IPS-20b (cell line): ENCODE data around the gene TSPEAR.
A peak's percentile ranks its signal among the peaks of the same experiment; 100 is the strongest.

ENCODE experiments used
- H3K27ac ChIP-seq: one replicate; pipeline ENCODE4 v1.5.1; 2013; ENCODE audit warnings: low read length
- H3K27me3 ChIP-seq: 2 replicates; pipeline ENCODE4 v1.6.1; 2013; ENCODE audit warnings: mild to moderate bottlenecking, low read length, inconsistent platforms; ENCODE audit not compliant: insufficient read depth
- H3K36me3 ChIP-seq: 2 replicates; pipeline ENCODE4 v1.6.1; 2013; ENCODE audit warnings: low read depth, mild to moderate bottlenecking, inconsistent platforms, low read length, moderate library complexity; ENCODE audit not compliant: insufficient read depth
- H3K4me1 ChIP-seq: 2 replicates; pipeline ENCODE4 v1.6.1; 2013; ENCODE audit warnings: mild to moderate bottlenecking, control low read depth, inconsistent platforms, low read length, moderate library complexity; ENCODE audit not compliant: insufficient read depth
- H3K4me3 ChIP-seq: 2 replicates; pipeline ENCODE4 v1.5.1; 2013; ENCODE audit warnings: mild to moderate bottlenecking, low read length, inconsistent platforms
- H3K9ac ChIP-seq: 2 replicates; pipeline ENCODE4 v1.6.1; 2013; ENCODE audit warnings: low read depth, mild to moderate bottlenecking, inconsistent platforms, low read length, moderate library complexity
- H3K9me3 ChIP-seq: 2 replicates; pipeline ENCODE4 v1.6.1; 2013; ENCODE audit warnings: mild to moderate bottlenecking, low read depth, low read length, inconsistent platforms; ENCODE audit not compliant: insufficient read depth

Gene TSPEAR

DNA sequence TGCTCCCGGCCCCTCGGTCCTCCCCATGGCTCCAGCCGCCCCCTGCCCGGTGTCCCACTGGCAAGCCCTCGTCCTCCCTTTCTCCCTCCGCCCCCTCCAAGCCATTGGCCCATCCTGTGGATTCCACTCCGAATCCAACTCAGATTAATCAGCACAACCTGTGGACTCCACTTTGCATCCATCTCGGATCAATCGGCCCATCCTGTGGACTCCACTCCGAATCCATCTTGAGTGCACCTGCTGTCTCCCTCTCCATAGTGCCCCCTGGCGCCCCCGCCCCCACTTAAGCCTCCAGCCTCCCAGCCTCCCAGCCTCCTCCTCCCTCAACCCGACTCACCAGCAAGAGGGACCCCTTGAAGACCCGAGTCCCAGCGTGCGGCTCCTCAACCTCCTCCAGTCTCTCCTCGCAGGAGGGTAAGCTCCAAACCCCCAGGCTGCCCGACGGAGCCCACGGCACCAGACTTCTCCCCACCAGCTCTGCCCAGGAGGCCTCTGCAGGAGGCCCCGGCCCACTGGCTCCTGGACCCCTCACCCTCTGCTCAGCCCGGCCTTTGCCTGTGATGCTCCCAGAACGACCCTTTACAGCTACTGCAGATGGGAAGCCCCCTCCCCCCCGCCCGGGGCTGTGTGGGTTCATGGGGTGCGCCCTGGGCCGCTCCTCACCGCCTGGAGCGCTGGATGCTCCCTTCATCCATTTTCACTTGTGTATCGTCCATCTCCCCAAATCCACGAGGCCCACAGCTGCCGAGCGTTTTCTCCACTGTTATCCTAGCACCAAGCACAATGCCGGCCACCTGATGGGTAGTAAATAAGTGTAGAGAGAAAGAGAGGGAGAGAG lies 40.6 kb upstream of the TSPEAR start:
- H3K4me3 ChIP-seq = no peak overlapping the region
- no peaks in the 10 kb centered on the region for H3K36me3 ChIP-seq
- H3K9ac ChIP-seq = no peak overlapping the region
- H3K9me3 ChIP-seq = no peaks in the 10 kb centered on the region
- no peak overlapping the region for H3K27ac ChIP-seq
- peaks cover 9% of the 10 kb centered on the region; the same call in 1 of the 2 replicates for H3K27me3 ChIP-seq
- H3K4me1 ChIP-seq = peaks cover 14% of the 10 kb centered on the region; the same call in 1 of the 2 replicates

DNA sequence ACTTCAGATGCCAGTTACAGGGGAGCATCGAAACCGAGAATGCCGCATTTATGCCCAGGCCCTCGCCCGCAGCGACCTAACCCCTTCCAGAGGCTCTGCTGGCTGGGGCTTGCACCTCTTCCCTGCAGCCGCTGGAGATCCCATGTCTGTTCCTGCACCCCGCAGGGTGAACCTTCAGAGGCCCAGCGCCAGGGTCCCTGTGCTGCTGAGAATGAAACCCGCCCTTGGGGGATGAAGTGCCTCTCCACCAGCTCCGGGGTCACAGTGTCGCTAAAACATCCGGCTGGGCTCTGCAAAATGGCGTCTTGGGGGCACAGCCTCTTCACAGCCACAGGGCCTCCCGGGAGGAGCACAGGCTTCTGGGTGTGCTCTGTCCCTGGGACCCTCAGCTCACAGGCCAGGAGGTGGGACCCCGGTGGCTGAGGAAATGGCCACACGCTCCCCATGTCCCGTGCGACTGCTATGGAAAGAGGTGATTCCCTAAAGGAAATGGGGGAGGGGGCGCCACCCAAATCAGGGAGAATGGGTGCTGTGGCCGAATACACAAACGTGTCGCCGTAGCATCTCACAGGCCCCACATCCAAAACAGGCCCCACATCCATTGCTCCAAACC lies 39.9 kb upstream of the TSPEAR start:
- Histone ChIP-seq H3K27ac (no peak overlapping the region), H3K9ac (no peak overlapping the region), H3K4me3 (no peak overlapping the region), H3K9me3 (no peaks in the 10 kb centered on the region), H3K27me3 (peaks cover 9% of the 10 kb centered on the region; the same call in 1 of the 2 replicates), H3K4me1 (peaks cover 14% of the 10 kb centered on the region; the same call in 1 of the 2 replicates), H3K36me3 (no peaks in the 10 kb centered on the region)

DNA sequence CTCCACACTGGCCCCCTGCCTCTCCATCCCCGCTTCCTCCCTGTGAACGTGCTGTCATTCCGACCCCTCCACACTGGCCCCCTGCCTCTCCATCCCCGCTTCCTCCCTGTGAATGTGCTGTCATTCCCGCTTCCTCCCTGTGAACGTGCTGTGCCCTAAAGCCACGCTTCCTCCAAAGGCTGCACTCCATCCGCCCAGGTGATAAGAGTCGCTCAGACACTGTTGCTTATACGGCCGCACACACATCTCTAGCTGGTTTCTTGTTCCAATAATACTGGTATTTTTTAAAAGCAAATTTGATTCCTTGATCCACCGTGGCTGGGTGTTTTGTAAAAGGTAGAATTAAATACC lies 39.3 kb upstream of the TSPEAR start:
- Histone ChIP-seq H3K9ac (no peak overlapping the region), H3K9me3 (no peaks in the 10 kb centered on the region; the same call in 1 of the 2 replicates), H3K27me3 (peaks cover 9% of the 10 kb centered on the region; the same call in 1 of the 2 replicates), H3K4me3 (no peak overlapping the region), H3K27ac (no peak overlapping the region), H3K36me3 (no peaks in the 10 kb centered on the region), H3K4me1 (peaks cover 14% of the 10 kb centered on the region; the same call in 1 of the 2 replicates)

DNA sequence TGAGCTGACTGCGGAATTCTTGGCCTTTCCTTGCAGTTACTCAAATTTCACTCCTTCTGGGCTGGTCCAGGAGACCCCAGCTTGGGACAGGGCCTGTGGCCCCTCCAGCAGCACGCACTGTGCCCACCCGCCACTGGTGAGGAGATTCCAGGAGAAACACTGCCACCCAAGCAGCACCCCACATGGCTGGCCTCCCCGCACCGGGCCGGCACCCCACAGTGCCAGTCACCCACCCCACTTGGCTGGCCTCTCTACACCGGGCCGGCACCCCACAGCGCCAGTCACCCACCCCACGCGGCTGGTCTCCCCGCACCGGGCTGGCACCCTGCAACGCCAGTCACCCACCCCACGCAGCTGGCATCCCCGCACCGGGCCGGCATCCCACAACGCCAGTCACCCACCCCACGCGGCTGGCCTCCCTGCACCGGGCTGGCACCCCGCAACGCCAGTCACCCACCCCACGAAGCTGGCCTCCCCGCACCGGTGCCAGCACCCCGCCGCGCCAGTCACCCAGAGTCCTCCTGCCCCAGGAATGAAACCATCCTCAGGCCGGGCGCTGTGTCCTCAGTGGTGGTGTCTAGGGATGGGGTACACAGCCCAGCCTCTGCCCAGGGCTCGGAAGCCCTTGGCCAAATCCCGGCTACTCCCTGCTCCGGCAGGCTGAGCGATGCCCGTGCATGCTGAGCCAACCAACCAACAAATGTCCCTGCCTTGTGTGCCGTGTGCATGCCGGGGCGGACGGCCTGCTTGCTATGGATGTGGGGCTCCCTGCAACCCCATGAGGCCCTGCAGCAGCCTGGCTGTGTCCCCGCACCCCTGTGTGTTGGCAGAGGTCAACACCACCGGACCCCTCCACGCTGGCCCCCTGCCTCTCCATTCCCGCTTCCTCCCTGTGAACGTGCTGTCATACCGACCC lies 38.6 kb upstream of the TSPEAR start:
- H3K9ac ChIP-seq = peak overlapping the region; percentile 74; the same call in 1 of the 2 replicates
- no peaks in the 10 kb centered on the region for H3K36me3 ChIP-seq
- no peaks in the 10 kb centered on the region; the same call in 1 of the 2 replicates for H3K9me3 ChIP-seq
- H3K4me1 ChIP-seq = peaks cover 14% of the 10 kb centered on the region; the same call in 1 of the 2 replicates
- no peak overlapping the region for H3K27ac ChIP-seq
- H3K4me3 ChIP-seq = no peak overlapping the region
- peaks cover 9% of the 10 kb centered on the region; the same call in 1 of the 2 replicates for H3K27me3 ChIP-seq

DNA sequence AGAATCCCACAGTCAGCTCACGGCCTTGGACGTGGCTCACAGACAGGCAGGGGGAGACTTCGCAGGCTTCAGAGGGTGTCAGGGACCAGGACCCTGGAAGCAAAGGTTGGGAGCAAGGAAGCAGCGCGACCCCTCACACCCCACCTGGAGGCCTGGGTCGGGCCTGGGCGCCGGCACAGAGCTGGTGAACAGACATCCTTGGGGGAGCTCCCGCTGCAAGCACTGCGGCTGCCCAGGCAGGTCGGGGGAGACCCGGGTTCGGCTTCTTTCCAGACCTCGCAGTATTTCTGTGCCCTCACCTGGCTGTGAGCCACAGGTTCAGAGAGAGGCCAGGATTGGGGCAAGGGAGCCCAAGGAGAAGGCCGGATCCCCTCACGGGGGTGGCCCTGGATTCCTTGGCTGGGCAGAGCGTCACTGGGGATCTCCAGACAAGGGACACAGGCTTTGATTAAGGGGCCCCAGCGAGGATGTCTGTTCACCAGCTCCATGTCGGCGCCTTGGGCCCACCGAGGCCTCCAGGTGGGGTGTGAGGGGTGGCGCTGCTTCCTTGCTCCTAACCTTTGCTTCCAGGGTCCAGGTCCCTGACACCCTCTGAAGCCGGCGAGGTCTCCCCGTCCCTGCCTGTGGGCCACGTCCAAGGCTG lies 37.9 kb upstream of the TSPEAR start:
- peak overlapping the region; percentile 67 for H3K4me3 ChIP-seq
- no peaks in the 10 kb centered on the region for H3K36me3 ChIP-seq
- H3K9me3 ChIP-seq = peaks cover 5% of the 10 kb centered on the region; the same call in 1 of the 2 replicates
- H3K9ac ChIP-seq = peak overlapping the region; percentile 74
- H3K27me3 ChIP-seq = peaks cover 9% of the 10 kb centered on the region; the same call in 1 of the 2 replicates
- H3K4me1 ChIP-seq = peaks cover 14% of the 10 kb centered on the region; the same call in 1 of the 2 replicates
- no peak overlapping the region for H3K27ac ChIP-seq

DNA sequence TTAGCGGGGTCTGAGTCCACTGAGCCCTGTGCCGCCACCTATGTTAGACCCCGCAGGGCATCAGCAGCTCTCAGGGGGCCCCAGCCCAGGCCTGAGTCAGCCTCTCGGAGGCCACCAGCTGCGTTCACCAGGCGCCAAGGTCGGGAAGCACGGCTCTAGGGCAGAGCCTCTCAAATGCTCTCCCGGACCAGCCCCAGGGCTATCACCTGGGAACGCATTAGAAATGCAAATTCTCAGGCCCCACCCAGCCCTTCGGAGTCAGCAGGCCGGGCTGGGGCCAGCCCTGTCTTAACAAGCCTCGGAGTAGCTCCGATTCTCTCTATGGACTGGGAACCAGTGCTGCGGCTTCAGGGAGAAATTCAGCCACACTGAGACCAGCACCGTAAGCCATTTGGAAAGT lies 37.2 kb upstream of the TSPEAR start:
- no peak overlapping the region for H3K27ac ChIP-seq
- peak overlapping the region; percentile 74 for H3K9ac ChIP-seq
- peak overlapping the region; percentile 67 for H3K4me3 ChIP-seq
- peaks cover 5% of the 10 kb centered on the region; the same call in 1 of the 2 replicates for H3K9me3 ChIP-seq
- H3K4me1 ChIP-seq = peaks cover 14% of the 10 kb centered on the region; the same call in 1 of the 2 replicates
- peaks cover 9% of the 10 kb centered on the region; the same call in 1 of the 2 replicates for H3K27me3 ChIP-seq
- H3K36me3 ChIP-seq = no peaks in the 10 kb centered on the region

DNA sequence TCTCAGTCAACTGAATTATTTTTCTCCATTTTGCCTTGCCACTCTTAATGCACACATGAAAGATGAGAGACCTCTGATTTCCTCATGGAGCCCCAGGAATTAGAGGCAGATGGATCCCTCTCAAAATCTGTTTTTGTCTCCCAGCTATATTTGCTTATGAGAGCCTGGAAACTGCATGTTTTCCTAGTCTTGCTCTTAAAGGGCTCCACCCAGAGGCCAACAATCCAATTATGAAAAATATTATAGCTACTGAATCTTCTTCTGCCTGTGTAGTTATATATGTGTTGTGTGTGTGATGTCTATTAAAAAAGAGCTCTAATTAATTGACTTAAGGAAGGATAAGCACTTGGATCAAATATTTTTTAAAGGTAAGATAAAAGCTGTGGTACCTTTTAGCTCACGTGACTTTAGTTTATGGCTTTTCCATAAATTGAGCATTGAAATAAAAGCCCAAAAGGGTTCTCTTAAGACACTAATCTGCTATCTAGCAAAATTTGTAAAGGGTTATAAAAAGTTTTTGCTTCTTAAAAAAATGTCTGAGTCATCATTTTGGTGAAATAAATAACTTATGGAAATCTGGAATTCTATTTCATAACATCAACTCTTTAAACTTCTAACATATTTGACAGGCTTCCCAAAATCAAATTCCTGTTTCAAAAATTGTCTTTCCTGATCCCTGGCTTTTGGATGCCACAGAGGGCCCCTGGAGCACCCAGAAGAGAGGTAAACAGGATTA lies 31.2 kb upstream of the TSPEAR start:
- H3K4me1 ChIP-seq = peaks cover 4% of the 10 kb centered on the region; the same call in 1 of the 2 replicates
- no peak overlapping the region for H3K9ac ChIP-seq
- peaks cover 5% of the 10 kb centered on the region; the same call in 1 of the 2 replicates for H3K9me3 ChIP-seq
- H3K4me3 ChIP-seq = no peak overlapping the region
- no peak overlapping the region for H3K27ac ChIP-seq
- H3K27me3 ChIP-seq = no peaks in the 10 kb centered on the region
- H3K36me3 ChIP-seq = no peaks in the 10 kb centered on the region

DNA sequence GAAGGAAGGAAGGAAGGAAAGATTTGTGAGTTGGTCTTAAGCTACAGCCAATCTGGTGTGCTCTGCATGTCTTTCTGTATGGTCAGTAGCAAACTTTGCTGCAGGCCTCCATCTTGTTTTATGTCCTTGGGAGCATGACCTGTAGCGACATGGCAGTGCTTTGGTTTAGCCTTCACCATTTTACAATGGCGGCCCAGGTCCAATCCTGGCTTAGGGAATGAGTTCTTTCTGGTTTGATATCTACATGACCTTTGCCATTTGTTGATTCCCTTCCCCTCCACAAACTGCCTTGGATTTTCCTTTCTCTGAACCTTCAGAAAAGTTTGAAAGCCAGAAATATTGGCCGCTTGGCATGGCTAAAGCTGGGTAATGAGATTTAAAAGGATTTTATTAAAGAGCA lies 30.5 kb upstream of the TSPEAR start:
- no peak overlapping the region for H3K27ac ChIP-seq
- no peaks in the 10 kb centered on the region for H3K36me3 ChIP-seq
- no peaks in the 10 kb centered on the region for H3K27me3 ChIP-seq
- H3K9me3 ChIP-seq = peaks cover 5% of the 10 kb centered on the region; the same call in 1 of the 2 replicates
- peaks cover 4% of the 10 kb centered on the region; the same call in 1 of the 2 replicates for H3K4me1 ChIP-seq
- H3K4me3 ChIP-seq = no peak overlapping the region
- no peak overlapping the region for H3K9ac ChIP-seq

DNA sequence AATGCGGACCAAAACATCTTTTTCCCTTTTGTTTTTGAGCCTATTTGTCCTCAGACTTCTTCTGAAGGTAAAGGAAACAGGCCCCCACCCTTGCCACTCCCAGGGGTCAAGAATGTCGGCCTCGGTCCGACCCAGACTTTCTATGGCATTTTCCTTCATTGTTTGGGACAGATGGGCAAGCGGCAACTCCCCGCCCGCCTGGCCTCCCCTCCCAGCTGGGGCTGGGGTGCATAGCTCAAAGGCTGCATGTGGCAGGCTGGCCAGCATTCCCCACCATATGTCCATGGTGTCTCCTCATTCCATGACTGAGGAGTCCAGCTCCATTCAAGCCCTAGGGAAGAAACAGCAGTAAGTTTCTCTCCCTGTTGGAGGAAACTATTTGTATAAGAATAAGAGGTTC lies 29.4 kb upstream of the TSPEAR start:
- H3K27me3 ChIP-seq = no peaks in the 10 kb centered on the region

DNA sequence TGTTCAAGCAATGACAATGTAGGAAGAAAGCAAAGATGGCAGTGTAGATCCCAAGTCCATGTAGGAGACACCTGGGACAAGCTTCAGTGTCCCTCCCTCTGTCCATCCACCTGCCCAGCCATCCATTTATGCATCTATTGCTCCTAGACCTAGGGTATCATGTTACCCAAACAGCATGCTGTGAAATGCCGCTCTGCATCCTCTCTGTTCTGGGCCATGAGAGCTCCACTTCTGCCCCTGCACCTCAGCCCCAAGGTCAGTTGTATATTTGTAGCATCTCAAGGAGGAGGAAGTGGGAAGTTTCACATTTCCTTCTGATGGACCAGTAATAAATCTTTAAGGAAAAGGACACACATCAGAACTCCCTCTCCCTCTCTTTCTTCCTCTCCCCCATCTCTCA lies 27.9 kb upstream of the TSPEAR start:
- Histone ChIP-seq H3K27ac (no peak overlapping the region), H3K9ac (no peak overlapping the region), H3K36me3 (no peaks in the 10 kb centered on the region), H3K4me3 (no peak overlapping the region), H3K4me1 (peaks cover 9% of the 10 kb centered on the region), H3K27me3 (no peaks in the 10 kb centered on the region), H3K9me3 (0 out of 2 replicates have a peak, but pooled peaks cover under 1% of the 10 kb centered on the region)

More for the DNA sequence above, 29.4 kb upstream of the TSPEAR start:
- Histone ChIP-seq H3K27ac (no peak overlapping the region), H3K9me3 (0 out of 2 replicates have a peak, but pooled peaks cover 5% of the 10 kb centered on the region), H3K9ac (no peak overlapping the region), H3K4me1 (peaks cover 9% of the 10 kb centered on the region), H3K4me3 (no peak overlapping the region), H3K36me3 (no peaks in the 10 kb centered on the region)
